HG03135 (cell line): Measurements from ENCODE around the gene RNF145.

Source experiments
- ATAC-seq: cut with Tn5 transposase; IDR thresholded peaks from one replicate; pipeline ENCODE4 v1.9.1; 2021; ENCODE audit warnings: mild to moderate bottlenecking, moderate library complexity; ENCODE audit not compliant: unreplicated experiment

The RNF145 gene

DNA sequence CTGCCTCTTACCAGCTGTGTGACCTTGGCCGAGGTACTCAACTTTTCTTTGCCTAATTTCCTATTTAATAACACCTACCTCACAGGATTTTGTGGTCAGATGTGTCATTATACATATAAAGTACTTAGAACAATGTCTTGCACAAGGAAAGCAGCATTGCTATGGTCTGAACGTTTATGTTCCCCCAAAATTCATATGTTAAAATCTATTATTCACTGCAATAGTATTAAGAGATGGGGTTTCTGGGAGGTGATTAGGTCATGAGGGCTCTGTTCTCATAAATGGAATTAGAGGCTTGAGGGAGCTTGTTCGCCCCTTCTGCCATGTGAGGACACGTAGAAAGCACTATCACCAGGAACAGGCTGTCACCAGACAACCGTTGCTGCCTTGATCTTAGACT lies 10.9 kb upstream of the RNF145 start:
- ATAC-seq: no peak

DNA sequence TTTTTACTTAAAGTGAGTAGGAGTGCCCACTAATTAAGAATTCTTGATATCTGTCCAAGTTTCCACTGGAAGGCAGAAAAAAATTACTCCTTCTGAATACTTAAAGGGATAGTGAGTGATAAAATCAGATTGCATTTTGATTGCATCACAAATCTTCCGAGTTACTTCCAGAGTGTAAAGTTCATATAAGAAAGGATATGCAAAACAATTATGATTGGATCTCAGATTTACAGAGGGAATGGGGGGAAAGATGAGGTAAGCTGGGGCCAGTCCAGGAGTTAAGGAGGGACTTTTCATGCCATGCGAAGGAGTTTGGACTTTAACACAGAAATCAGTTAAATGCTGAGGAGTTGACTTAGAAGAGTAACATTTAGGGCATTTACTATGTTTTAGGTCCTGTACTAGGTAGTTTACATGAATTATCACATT lies 9.3 kb upstream of the RNF145 start:
- ATAC-seq: no peak

DNA sequence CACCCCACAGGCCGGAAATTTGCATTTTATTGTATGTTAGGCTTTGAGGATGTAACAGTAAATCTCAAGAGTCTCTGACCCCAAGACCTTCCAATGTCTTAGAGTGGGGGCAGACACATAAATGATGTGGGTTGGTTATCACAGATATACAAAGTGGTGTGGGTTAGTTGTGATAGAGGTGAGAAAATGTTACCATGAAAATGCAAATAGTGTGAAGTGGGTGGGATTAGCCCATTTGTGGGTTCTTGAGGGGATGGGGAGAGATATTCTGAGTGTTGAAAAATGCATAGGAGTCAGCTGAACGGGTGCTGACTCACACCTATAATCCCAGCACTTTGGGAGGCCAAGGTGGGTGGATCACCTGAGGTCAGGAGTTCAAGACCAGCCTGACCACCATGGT lies 7.9 kb upstream of the RNF145 start:
- ATAC-seq: no peak

DNA sequence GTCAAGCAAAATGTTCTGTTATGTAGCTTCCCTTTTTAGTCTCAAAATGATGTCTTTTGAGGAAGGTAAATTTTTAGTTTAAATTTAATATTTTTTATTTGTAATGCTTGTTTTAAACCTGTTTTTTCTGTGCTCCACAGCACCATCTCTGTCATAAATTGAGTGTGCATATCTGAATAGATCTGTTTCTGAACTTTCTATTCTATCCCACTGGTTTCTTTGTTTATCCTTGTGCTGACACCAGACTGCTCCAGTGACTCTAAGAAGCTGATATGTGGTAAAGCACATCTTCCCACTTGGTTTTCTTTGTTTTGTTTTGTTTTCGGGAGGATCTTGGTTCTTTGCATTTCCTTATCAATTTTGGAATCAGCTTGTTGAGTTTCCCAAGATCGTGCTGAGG lies 7.1 kb upstream of the RNF145 start:
- ATAC-seq: no peak

DNA sequence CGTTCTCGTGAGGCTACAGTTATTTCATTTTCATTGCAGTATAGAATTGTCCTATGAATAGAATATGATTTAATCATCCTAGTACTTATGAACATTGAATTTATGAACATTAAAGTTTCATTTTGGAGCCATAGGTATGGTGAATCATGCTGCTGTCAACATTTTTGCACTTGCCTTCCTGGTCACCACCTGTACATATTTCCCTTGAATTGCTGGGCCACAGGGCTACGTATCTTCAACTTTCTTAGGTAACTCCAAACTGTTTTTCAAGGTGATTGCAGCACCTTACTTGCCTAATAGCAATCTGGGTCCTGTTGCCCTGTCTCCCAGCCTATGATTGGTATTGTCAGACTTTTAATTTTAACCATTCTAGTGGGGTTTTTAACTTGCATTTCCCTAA lies 6.5 kb upstream of the RNF145 start:
- no peak for ATAC-seq

DNA sequence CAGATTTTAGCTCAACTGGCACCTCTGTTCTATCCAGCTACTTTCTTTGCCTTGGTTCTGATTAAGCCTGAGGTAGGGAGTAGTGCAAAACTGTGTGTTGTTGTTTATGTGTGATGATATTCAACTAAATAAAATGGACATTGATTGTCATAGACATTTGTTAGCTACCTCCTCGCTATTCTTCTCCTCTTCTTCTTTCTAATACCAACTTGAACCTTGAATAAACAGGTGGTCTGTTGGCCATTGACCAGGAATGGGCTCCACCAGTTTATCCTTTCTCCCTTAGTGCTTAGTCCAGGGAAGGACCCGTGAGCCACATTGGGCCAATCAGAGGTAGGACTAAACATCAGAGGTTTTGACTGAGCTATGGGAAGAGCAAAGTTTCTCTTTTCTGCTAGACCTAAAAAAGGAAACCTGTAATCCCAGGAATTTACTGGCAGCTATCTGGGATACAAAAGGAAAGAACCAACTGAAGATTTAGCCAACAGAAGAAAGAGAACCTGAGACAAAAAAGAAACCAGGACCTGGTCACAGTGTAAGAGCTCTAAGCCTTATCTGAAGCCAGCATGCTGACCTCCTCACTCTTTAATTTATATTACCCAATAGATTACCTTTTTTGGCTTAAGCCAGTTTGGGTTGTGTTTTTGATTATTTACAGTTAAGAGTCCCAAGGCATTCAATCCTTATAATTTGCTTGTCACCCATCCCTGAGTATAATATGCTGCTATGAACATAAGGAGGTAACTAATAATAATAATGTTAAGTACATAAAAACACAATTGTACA lies 5.3 kb upstream of the RNF145 start:
- no peak for ATAC-seq

DNA sequence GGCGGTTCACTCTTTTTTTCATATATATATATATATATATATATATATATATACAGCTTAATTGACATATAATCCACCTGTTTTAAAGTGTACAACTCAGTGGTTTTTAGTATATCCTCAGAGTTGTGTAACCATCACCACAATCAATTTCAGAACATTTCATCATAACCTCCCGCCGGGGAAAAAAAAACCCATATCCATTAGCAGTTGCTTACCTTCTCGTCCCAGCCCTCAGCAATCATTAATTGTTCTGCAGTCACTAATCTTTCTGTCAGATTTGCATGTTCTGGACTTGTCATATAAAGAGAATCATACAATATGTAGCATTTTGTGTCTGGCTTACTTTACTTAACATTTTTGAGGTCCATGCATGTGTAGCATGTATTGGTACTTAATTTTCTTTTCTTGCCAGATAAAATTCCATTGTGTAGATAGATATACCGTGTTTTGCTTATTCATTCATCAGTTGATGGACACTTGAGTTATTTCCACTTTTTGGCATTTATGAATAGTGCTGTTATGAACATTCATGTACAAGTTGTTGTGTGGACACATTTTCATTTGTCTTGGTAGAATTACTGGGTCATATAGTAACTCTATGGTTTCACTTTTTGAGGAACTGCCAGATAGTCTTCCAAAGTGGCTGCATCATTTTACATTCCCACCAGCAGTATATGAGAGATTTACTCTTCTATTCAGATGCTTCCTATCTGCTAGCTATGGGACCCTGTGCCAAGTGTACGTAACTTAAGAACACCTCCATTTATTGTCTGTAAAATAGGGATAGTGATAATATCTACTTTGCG lies 3.5 kb upstream of the RNF145 start:
- ATAC-seq: no peak

DNA sequence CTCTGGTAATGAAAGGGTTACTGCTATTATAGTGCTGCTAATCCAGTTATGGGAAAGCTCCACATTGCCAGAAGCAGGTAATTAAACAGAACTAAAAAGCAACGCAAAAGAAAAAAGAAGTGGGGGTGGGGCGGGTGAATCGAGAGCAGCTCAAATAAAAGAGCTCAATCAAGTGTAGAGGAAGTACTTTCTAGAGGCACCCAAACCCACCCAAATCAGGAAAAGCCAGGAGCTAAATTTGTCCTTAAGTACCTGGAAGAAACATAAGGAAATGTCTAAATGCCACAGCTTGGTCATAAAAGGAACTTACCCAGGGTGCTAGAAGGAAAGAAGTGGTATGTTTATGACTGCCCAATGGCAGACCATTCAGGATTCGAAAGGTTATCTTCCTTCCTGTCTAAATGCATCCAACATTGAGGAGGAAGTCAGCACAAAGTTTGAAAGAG lies 2.4 kb upstream of the RNF145 start:
- ATAC-seq: no peak

DNA sequence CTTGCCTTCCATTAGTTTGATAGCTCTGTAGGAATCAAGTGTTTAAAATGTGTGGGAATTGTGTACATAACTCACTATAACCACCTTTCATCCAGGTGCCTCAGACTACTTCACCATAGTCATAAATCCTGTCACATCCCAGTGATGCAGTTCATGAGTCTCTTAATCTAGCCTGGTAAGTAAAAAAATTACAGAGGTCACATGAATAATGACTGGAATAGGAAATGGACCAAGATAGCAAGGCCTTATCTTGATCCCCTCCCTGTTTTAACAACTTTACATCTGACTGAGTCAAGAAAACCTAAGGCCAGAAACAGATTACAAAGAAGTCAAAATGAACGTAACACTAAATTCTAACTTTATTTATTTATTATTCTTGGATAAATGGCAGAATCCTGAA lies 1.5 kb upstream of the RNF145 start:
- ATAC-seq: no peak

DNA sequence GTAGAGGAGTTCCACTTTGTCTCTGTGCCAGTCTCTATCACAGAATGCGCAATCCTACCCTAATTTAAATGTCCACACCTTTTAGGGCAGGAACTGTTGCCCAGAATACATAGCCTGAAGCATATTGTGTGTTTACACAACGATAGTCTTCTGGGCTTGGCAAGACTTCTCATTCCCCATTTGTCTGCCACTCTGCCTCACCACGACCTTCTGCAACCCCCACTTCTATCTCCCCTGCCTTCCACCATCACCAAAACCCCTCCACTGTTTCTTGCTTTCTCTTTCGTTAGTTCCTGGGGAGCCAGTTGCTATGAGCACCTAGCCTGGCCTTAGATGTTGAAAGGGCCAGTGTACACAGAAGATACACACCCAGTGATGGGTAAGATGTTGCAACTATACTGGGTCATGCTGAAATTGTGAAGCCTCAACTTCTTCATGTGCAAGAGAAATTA lies 883 bp upstream of the RNF145 start:
- no peak for ATAC-seq

DNA sequence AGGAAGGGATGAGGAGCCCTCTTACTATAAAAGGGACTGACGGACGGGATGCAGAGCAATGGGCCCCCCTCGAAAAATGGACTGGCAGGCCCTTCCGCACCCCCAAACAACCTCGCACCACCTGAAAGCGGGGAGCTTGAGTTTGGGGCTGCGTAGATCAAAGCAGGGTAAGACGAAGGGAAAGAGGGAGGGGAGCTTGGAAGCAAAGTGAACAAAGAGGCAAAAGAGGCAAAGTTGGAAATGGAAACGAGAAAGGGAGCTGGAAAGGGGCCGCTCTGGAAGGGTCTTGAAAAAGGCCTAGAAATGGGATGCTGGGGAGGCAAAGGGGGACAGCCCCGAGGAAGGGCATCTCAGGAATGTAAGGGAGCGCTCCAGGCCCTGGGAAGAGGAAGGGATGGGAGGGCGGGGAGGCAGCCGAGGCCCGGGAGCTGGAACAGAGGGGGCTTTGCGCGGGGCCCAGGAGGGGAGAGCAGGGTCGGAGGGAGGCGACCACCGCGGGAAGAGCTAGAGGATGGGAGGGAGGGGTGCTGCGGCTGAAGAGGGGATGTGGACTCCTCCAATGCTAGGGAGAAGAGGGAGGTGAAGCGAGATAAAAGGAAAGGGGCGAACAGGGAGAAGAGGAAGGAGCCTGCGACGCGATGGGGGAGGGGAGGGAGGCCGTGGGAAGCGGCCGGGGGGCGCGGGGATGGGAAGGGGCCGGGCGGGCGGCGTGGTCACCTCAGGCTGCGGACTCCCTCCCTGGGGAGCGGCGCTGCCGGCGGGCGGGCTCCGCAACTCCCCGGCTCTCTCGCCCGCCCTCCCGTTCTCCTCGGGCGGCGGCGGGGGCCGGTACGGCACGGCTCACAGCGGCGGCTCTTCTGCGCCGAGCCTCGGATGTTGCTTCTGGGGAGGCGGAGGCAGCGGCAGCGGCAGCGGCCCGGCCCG lies 577 bp downstream of the RNF145 start:
- peak; percentile 13 for ATAC-seq

DNA sequence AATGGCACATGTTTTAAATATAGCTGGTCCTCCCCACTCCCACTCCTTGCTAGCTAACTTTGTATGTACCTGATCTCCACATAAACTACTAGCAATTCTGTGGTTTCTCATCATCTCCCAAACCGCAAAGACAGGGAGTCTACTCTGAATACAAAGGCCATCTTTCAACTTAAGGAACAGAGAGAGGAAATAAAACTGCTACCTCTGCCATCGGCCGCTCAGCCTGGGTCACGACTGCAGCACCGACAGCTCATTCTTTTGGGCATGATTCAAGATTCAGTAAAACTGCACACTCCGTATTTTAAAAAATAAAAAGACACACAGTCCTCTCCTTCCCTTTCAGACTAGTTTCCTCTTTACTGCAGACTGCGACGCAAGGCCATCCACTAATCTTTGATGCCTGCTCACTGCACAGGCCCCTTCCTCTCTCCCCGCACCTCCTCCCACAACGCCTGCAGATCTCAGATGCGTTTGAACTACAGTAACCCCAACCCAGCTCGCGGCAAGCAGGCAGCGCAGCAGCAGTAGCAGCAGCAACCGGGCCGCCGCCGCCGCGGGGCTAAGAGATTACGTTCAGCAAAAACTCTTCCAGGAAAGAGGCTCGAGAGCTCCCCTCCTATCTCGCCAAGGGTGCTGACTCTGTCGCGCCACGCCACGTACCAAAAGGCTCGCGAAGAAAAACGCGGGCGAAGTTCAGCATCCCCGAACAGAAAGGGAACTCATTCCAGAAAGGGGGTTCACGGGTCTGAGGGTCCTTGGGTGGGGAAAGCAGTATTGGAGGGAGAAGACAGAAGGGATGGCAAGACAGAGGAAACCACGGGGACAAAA lies 1.5 kb downstream of the RNF145 start:
- ATAC-seq: peak; percentile 44

DNA sequence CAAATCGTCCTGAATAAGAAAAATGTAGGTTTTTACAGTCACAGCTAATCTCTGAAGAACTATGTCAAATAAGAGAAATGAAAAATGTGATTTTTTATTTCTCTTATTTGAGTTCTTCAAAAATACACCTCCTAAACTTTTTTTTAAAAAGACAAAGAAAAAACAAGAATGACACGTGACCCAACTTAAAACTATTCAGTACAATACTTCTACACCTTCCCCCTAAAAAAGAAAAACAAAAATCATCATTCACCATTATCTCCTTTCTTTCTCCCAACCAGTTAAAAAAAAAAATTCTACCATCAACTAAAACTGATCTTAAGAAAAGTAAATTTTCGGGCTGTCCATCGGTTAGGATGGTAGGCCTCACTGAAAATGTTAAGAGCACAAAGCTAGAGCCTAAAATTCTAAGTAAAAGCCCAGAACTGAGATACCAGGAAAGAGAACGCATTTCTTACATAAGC lies 2.1 kb downstream of the RNF145 start:
- ATAC-seq: no peak

DNA sequence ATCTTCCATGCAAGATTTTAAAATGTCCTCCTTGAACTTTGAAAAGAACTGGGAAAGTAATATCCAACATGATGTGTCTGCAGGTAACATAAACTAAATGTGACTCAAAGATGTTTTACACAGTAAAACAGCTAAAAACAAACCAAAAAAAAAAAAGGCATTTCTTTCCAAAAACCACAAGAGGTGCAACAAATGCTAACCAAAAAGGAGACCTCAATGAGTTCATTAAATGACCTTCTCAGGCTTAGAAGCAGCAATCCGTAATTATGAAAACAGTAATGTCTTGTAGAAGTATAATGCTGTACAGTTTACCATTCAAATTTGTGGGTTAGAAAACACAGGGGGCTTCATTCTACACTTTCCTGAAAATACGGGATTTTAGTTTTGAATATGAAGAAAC lies 2.5 kb downstream of the RNF145 start:
- ATAC-seq: no peak

DNA sequence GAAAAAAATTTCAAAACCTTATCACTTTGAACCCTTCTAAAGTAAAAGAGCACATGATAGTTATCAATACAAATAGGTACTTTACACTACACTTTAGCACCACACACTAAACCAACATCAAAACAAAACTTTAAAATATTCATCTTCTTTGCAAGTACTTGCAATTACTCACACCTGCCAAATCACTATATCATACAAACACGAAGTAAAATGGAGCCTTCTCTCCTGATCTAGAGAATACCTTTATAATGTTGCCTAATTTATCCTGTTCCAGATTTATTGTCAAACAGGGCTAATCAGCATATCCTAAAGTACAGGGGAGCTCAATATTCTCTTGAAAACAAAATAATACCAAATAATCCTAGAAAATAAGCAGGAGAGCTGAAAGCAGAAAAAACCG lies 3.0 kb downstream of the RNF145 start:
- ATAC-seq: no peak

DNA sequence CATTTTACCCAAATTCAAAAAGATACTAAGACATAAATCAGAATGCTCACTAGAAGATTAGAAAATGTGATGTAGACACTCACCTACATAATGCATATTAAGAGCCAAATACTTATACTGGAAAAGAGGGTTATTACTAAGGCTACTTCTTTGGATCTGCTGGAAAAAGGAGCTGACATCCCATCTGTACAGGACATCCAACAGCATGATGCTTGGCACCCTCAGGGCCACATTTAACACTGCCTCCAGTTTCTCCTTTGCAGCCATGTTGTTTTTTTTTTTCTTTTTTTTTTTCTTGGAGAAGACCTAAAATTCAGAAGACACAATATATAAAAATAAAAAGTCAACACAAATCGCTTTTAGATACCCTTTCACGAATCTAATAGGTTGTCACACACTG lies 6.0 kb downstream of the RNF145 start:
- ATAC-seq: no peak

DNA sequence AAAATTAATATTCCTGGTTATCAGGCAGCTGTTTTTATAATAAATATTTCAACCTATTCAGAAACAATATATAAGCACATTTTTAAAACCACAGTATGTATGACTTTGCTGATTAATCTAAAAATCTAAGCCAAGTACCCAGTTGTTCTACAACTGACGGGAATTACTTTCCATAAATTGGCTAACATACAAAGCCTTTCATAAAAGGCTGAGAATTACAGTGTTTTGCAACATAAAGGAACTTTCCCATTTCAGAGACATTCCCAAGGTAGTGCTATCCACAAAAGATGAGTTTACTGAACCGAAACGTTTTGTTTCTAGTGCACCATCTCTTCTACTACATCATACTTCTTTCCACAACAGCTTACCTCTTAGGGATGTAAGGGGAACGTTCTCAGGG lies 7.2 kb downstream of the RNF145 start:
- no peak for ATAC-seq

DNA sequence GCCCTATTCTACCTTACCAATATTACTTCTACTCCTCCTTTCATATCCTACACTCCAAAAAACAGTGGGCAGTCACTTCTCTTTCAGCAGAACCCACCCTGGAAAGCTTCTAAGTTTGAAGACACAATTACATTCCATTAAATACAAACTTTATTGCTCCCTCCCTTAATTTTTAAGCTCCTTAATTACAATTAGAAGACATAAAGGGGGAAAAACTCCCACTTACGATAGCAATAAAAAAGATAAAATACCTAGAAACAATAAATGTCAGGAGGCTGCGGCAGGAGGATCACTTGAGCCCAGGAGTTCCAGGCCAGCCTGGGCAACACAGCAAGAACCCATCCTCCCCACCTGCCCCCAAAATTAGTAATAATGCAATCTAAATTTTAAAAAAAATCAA lies 9.6 kb downstream of the RNF145 start:
- no peak for ATAC-seq

DNA sequence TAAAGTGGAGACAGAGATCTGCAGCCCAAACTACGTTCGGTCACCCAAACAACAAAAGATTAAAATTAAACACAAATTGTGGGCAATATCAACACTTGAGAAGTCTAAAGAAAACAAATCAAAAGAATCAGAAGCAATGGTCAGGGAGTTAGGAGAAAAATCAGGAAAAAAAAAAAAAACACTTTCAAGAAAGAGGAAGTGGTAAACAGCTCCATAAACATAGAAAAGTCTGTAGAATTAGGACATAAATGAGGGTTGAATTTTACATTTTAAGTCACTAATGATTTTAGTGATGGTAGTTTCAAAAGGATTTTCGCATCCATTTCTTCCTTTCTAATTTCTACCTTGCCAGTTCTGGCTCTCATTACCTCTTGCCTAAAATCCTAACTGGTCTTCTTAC lies 10.1 kb downstream of the RNF145 start:
- no peak for ATAC-seq
